ENCODE measurements around the gene NXPH4. TPM values are rescaled to one million over a fixed set of nuclear protein-coding genes. Genes with fewer than 3 reads are reported as not detected.

NXPH4 gene
- 0.49 TPM in 1 of 2 replicates, not detected in the other for total RNA-seq (2014; rRNA removed; shearing (Covaris generic))

- in situ Hi-C loops (cut with HindIII; ENCODE audit: low sequenced_read_pairs), result no loop called here
- DNase-seq (ENCODE audit: low spot score), result no peak
Measured at GRCh38 chr12:57216014-57216911, at the start of gene NXPH4. NXPH4 (plus strand) TSS chr12:57216794; CDS start chr12:57216970, 176 bp downstream.

- DNase-seq (ENCODE audit: low spot score), result no peak
Measured at GRCh38 chr12:57166971-57167371, 49.6 kb upstream of the NXPH4 start.

GRCh38 chr12:57168058-57168457 lies 48.5 kb upstream of the NXPH4 start:
- in situ Hi-C loops (cut with HindIII; ENCODE audit: low sequenced_read_pairs), result no loop called here

More at GRCh38 chr12:57166971-57167371, 49.6 kb upstream of the NXPH4 start:
- in situ Hi-C loops (cut with HindIII; ENCODE audit: low sequenced_read_pairs), result no loop called here

GRCh38 chr12:57169046-57169795 lies 47.4 kb upstream of the NXPH4 start:
- no peak for DNase-seq (ENCODE audit: low spot score)
- in situ Hi-C loops (cut with HindIII; ENCODE audit: low sequenced_read_pairs), result no loop called here

More at GRCh38 chr12:57168058-57168457, 48.5 kb upstream of the NXPH4 start:
- no peak for DNase-seq (ENCODE audit: low spot score)

GRCh38 chr12:57169969-57170368 lies 46.6 kb upstream of the NXPH4 start:
- no peak for DNase-seq (ENCODE audit: low spot score)
- in situ Hi-C loops (cut with HindIII; ENCODE audit: low sequenced_read_pairs), result no loop called here

- in situ Hi-C loops (cut with HindIII; ENCODE audit: low sequenced_read_pairs), result no loop called here
Measured at GRCh38 chr12:57170408-57170807, 46.2 kb upstream of the NXPH4 start.

GRCh38 chr12:57170927-57171326 lies 45.7 kb upstream of the NXPH4 start:
- no peak for DNase-seq (ENCODE audit: low spot score)
- in situ Hi-C loops (cut with HindIII; ENCODE audit: low sequenced_read_pairs), result no loop called here

More at GRCh38 chr12:57170408-57170807, 46.2 kb upstream of the NXPH4 start:
- no peak for DNase-seq (ENCODE audit: low spot score)

GRCh38 chr12:57171668-57172067 lies 44.9 kb upstream of the NXPH4 start:
- in situ Hi-C loops (cut with HindIII; ENCODE audit: low sequenced_read_pairs), result no loop called here

GRCh38 chr12:57173089-57173488 lies 43.5 kb upstream of the NXPH4 start:
- no peak for DNase-seq (ENCODE audit: low spot score)
- in situ Hi-C loops (cut with HindIII; ENCODE audit: low sequenced_read_pairs), result no loop called here

More at GRCh38 chr12:57171668-57172067, 44.9 kb upstream of the NXPH4 start:
- DNase-seq (ENCODE audit: low spot score), result no peak

- in situ Hi-C loops (cut with HindIII; ENCODE audit: low sequenced_read_pairs), result no loop called here
- no peak for DNase-seq (ENCODE audit: low spot score)
Measured at GRCh38 chr12:57173683-57174082, 42.9 kb upstream of the NXPH4 start.

GRCh38 chr12:57175428-57176138 lies 41.0 kb upstream of the NXPH4 start:
- in situ Hi-C loops (cut with HindIII; ENCODE audit: low sequenced_read_pairs), result no loop called here

GRCh38 chr12:57176139-57176477 lies 40.5 kb upstream of the NXPH4 start:
- in situ Hi-C loops (cut with HindIII; ENCODE audit: low sequenced_read_pairs), result no loop called here
- no peak for DNase-seq (ENCODE audit: low spot score)

More at GRCh38 chr12:57175428-57176138, 41.0 kb upstream of the NXPH4 start:
- peak; percentile 89 for DNase-seq (ENCODE audit: low spot score)

GRCh38 chr12:57176846-57177245 lies 39.7 kb upstream of the NXPH4 start:
- no peak for DNase-seq (ENCODE audit: low spot score)
- in situ Hi-C loops (cut with HindIII; ENCODE audit: low sequenced_read_pairs), result no loop called here

GRCh38 chr12:57177354-57177753 lies 39.2 kb upstream of the NXPH4 start:
- in situ Hi-C loops (cut with HindIII; ENCODE audit: low sequenced_read_pairs), result no loop called here
- no peak for DNase-seq (ENCODE audit: low spot score)

- no peak for DNase-seq (ENCODE audit: low spot score)
- in situ Hi-C loops (cut with HindIII; ENCODE audit: low sequenced_read_pairs), result no loop called here
Measured at GRCh38 chr12:57178213-57178612, 38.4 kb upstream of the NXPH4 start.

- in situ Hi-C loops (cut with HindIII; ENCODE audit: low sequenced_read_pairs), result no loop called here
- no peak for DNase-seq (ENCODE audit: low spot score)
Measured at GRCh38 chr12:57179331-57180086, 37.1 kb upstream of the NXPH4 start.

- in situ Hi-C loops (cut with HindIII; ENCODE audit: low sequenced_read_pairs), result no loop called here
- no peak for DNase-seq (ENCODE audit: low spot score)
Measured at GRCh38 chr12:57180321-57180989, 36.1 kb upstream of the NXPH4 start.

- in situ Hi-C loops (cut with HindIII; ENCODE audit: low sequenced_read_pairs), result no loop called here
- no peak for DNase-seq (ENCODE audit: low spot score)
Measured at GRCh38 chr12:57181072-57181471, 35.5 kb upstream of the NXPH4 start.
